Raji (cell line): ENCODE results near the gene MRPL17.

Experiments
- POLR2A ChIP-seq: IDR thresholded peaks from 2 replicates; pipeline ENCODE4 v1.6.1; 2011; ENCODE audit warnings: low read depth, low read length, control low read depth; ENCODE audit not compliant: insufficient read depth

MRPL17 gene

GRCh38 chr11:6646071-6646470 is 37.1 kb downstream of the MRPL17 start:
- no peak for TF ChIP-seq POLR2A

- TF ChIP-seq POLR2A, result no peak
Observed at GRCh38 chr11:6642957-6643356, 40.2 kb downstream of the MRPL17 start.

- TF ChIP-seq POLR2A, result no peak
Observed at GRCh38 chr11:6640985-6641701, 42.0 kb downstream of the MRPL17 start.

- TF ChIP-seq POLR2A, result no peak
Observed at GRCh38 chr11:6640036-6640984, 42.8 kb downstream of the MRPL17 start.

- TF ChIP-seq POLR2A, result no peak
Observed at GRCh38 chr11:6638429-6638828, 44.7 kb downstream of the MRPL17 start.

- no peak for TF ChIP-seq POLR2A
Observed at GRCh38 chr11:6637871-6638270, 45.3 kb downstream of the MRPL17 start.

GRCh38 chr11:6636480-6636879 is 46.7 kb downstream of the MRPL17 start:
- TF ChIP-seq POLR2A, result no peak

- TF ChIP-seq POLR2A, result no peak
Observed at GRCh38 chr11:6635082-6635932, 47.8 kb downstream of the MRPL17 start.

- TF ChIP-seq POLR2A, result no peak
Observed at GRCh38 chr11:6634534-6634933, 48.6 kb downstream of the MRPL17 start.

- TF ChIP-seq POLR2A, result no peak
Observed at GRCh38 chr11:6633422-6634408, 49.4 kb downstream of the MRPL17 start.

- TF ChIP-seq POLR2A, result no peak
Observed at GRCh38 chr11:6632116-6633073, 50.7 kb downstream of the MRPL17 start.

- TF ChIP-seq POLR2A, result no peak
Observed at GRCh38 chr11:6631361-6631890, 51.7 kb downstream of the MRPL17 start.
